CD4-positive, alpha-beta T cell (primary cell): ENCODE data around the gene CD70. TPM values are rescaled to one million over a fixed set of nuclear protein-coding genes. Genes with fewer than 3 reads are reported as not detected.
"Not testable (repeated sequence)": the region's sequence is repeated elsewhere in the genome, so short reads cannot be mapped to it uniquely, and the experiment has no call there.

Source experiments
- ATAC-seq: fragments of 200-7000 bp; cut with Tn5 transposase; one replicate; pipeline ENCODE4 v1.10.0; 2022; ENCODE audit warnings: mild to moderate bottlenecking; ENCODE audit not compliant: poor library complexity
- CTCF ChIA-PET: fragments of 350-600 bp; sonication (Branson Sonifier 250); formaldehyde crosslinking; loops from one replicate; lab custom pipeline; 2021; ENCODE audit warnings: antibody characterized with exemption, inconsistent platforms; lab: Charles Lee
- POLR2A ChIA-PET: fragments of 350-600 bp; sonication (Branson Sonifier 250); formaldehyde crosslinking; loops from one replicate; lab custom pipeline; 2021; ENCODE audit warnings: antibody characterized with exemption, inconsistent platforms; lab: Charles Lee
- DNase-seq, 14 experiments: peaks; one replicate each; pipeline ENCODE4 v3.0.0-alpha.2; 2013 to 2020; ENCODE audit warnings: mixed read lengths in 2 of 14
- H3K27ac ChIP-seq, 2 donors: one replicate each; pipeline versions ENCODE4 v1.5.1 to v1.7.0; 2013; ENCODE audit warnings: low read length in 2 of 2, low read depth in 1 of 2, mild to moderate bottlenecking in 1 of 2
- H3K27me3 ChIP-seq, 2 experiments: 1 replicate in 1 of 2; 2 replicates in 1 of 2; pipeline versions ENCODE4 v1.6.1 to v1.7.0; 2013; ENCODE audit warnings: low read length in 2 of 2, control low read depth in 1 of 2, mild to moderate bottlenecking in 1 of 2, moderate library complexity in 1 of 2; ENCODE audit not compliant: insufficient read depth in 2 of 2, control insufficient read depth in 1 of 2
- H3K36me3 ChIP-seq: one replicate; pipeline ENCODE4 v1.6.1; 2013; ENCODE audit warnings: low read length, control low read depth; ENCODE audit not compliant: insufficient read depth
- H3K4me1 ChIP-seq: one replicate; pipeline ENCODE4 v1.6.1; 2013; ENCODE audit warnings: low read length, control low read depth; ENCODE audit not compliant: insufficient read depth
- H3K4me3 ChIP-seq: one replicate; pipeline ENCODE4 v1.5.1; 2013; ENCODE audit warnings: mild to moderate bottlenecking, low read length, moderate library complexity
- H3K9me3 ChIP-seq, 2 experiments: 1 replicate in 1 of 2; 2 replicates in 1 of 2; pipeline versions ENCODE4 v1.6.1 to v1.7.0; 2013; ENCODE audit warnings: low read length in 2 of 2, mild to moderate bottlenecking in 2 of 2, control low read depth in 1 of 2, moderate library complexity in 1 of 2; ENCODE audit not compliant: control insufficient read depth in 1 of 2, insufficient read depth in 1 of 2
- H3K27ac Mint-ChIP-seq: one replicate; pipeline ENCODE4 v1.8.0; 2020; ENCODE audit warnings: mixed read lengths
- H3K27me3 Mint-ChIP-seq: one replicate; pipeline ENCODE4 v1.8.0; 2021; ENCODE audit warnings: mixed read lengths
- H3K36me3 Mint-ChIP-seq: one replicate; pipeline ENCODE4 v1.8.0; 2021; ENCODE audit warnings: low read depth, mixed read lengths
- H3K4me1 Mint-ChIP-seq: one replicate; pipeline ENCODE4 v1.8.0; 2021; ENCODE audit warnings: low read depth, mixed read lengths
- H3K4me3 Mint-ChIP-seq: one replicate; pipeline ENCODE4 v1.8.0; 2020; ENCODE audit warnings: mild to moderate bottlenecking, mixed read lengths
- H3K9me3 Mint-ChIP-seq: one replicate; pipeline ENCODE4 v1.8.0; 2020; ENCODE audit warnings: mixed read lengths
- intact Hi-C, 2 experiments: fragments of 100-400 bp; cut with DNase I in 1 of 2; cut with micrococcal nuclease in 1 of 2; formaldehyde crosslinking; loops; one replicate each; pipeline versions ENCODE4 v1.15.1 to v1.9.0; 2023 to 2025; cut with DNase I, micrococcal nuclease
- total RNA-seq, 174 experiments: library from RNA in 2 of 174; stranded (reverse) in 2 of 174; gene quantifications; one replicate each; pipeline ENCODE4 v1.2.3 and lab custom pipeline; 2021 to 2026
- TF ChIP-seq, protein P1 (sequence below): fragments of 200-600 bp; IDR thresholded peaks from one replicate; pipeline ENCODE4 v1.8.0; 2022; ENCODE audit warnings: antibody characterized with exemption, mild to moderate bottlenecking

CD70 gene
- total RNA-seq, 2 experiments from 2014 or later = not detected

- H3K4me1 ChIP-seq, H3K27me3 Mint-ChIP-seq, H3K27ac ChIP-seq, H3K9me3 Mint-ChIP-seq, POLR2A ChIA-PET, H3K4me1 Mint-ChIP-seq, H3K36me3 Mint-ChIP-seq, H3K9me3 ChIP-seq, H3K27ac Mint-ChIP-seq, H3K4me3 ChIP-seq, H3K27me3 ChIP-seq, H3K36me3 ChIP-seq, ATAC-seq, H3K4me3 Mint-ChIP-seq: not testable (repeated sequence)
- CTCF ChIA-PET = interaction anchor here (0.6 to 2.0 kb wide), 10 partner anchors 9 to 231 kb away, joined by 3 to 10 read pairs (median 4); partner anchors contain the start of gene TNFSF14
- DNase-seq = peak in 10 of 14 experiments; percentile 2 to 69 (median 34)
- TF ChIP-seq, protein P1, sequence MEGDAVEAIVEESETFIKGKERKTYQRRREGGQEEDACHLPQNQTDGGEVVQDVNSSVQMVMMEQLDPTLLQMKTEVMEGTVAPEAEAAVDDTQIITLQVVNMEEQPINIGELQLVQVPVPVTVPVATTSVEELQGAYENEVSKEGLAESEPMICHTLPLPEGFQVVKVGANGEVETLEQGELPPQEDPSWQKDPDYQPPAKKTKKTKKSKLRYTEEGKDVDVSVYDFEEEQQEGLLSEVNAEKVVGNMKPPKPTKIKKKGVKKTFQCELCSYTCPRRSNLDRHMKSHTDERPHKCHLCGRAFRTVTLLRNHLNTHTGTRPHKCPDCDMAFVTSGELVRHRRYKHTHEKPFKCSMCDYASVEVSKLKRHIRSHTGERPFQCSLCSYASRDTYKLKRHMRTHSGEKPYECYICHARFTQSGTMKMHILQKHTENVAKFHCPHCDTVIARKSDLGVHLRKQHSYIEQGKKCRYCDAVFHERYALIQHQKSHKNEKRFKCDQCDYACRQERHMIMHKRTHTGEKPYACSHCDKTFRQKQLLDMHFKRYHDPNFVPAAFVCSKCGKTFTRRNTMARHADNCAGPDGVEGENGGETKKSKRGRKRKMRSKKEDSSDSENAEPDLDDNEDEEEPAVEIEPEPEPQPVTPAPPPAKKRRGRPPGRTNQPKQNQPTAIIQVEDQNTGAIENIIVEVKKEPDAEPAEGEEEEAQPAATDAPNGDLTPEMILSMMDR = peak; percentile 46
- intact Hi-C loops = loop anchor here (1.0 to 5.0 kb wide), 6 partner anchors 39 to 230 kb away; partner anchors contain the start of genes SH2D3A (in 1 of the 2) and TNFSF14 (in 1 of the 2)
Measured at GRCh38 chr19:6632747-6633455, 42.0 kb upstream of the CD70 start.

DNA sequence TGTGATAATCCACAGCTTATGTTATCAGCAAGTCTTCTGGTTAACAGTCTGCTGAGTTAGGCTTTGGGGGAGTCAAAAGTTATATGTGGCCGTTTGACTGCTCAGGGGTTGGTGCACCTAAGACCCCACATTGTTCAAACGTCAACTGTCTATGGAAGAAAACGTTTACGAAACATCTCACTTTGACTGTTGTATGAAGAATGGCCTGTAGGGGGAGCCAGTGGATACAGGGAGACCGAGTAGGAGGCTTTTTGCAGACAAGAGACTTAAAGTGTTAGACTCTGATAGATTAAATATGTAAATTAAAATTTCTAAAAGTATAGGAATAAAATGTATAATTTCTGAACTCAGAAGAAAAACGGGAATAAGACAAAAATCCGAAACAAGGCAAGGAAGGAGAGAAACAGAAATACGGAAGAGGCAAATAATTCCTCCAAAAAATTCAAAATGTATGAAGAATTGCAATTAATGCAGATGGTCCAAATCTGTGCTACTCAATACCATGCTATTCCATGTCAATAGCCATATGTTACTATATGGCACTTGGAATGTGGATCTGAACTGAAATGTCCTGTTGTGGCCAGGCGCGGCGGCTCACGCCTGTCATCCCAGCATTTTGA, 41.2 kb upstream of the CD70 start:
- DNase-seq = peak; percentile 39 to 91 (median 74)
- CTCF ChIA-PET = interaction anchor here (0.9 to 2.2 kb wide), 7 partner anchors 9 to 232 kb away, joined by 3 to 12 read pairs (median 5); partner anchors contain the start of gene TNFSF14
- Histone ChIP-seq H3K4me1 (peaks cover 6% of the 10 kb centered on the region), H3K36me3 (no peaks in the 10 kb centered on the region), H3K27me3 (no peaks in the 10 kb centered on the region), H3K9me3 (no peaks in the 10 kb centered on the region), H3K4me3 (no peak overlapping the region), H3K27ac (no peak overlapping the region)
- Mint-ChIP-seq H3K27me3 (peaks cover 4% of the 10 kb centered on the region), H3K4me3 (no peak overlapping the region), H3K36me3 (no peaks in the 10 kb centered on the region), H3K27ac (no peak overlapping the region), H3K9me3 (no peaks in the 10 kb centered on the region), H3K4me1 (peaks cover 4% of the 10 kb centered on the region)
- peak; percentile 77 for ATAC-seq
- TF ChIP-seq, protein P1 = peak; percentile 94
- POLR2A ChIA-PET = interaction anchor here (1.0 to 1.8 kb wide), 2 partner anchors 10 to 231 kb away, joined by 4 to 6 read pairs; no protein-coding TSS in a partner anchor
- intact Hi-C loops = loop anchor here (1.0 to 5.0 kb wide), 6 partner anchors 40 to 231 kb away; partner anchors contain the start of genes SH2D3A (in 1 of the 2) and TNFSF14 (in 1 of the 2)

DNA sequence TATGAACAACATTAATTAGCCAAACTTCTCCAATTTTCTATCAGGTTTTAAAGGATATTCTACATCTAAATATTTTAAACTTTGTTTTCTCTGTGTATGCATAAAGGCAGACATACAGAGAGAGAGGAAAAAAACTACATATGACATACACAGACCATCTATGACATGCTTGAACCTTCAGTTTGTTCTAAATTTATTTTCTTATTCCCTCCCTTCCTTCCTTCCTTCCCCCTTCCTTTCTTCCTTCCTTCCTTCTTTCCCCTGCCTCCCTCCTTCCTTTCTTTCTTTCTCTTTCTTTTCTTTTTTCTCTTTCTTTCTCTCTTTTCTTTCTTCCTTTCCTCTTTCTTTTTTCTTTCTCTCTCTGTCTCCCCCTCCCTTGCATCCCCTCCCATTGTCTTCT, 35.8 kb upstream of the CD70 start:
- TF ChIP-seq, protein P1 = no peak
- Histone ChIP-seq H3K27me3 (no peaks in the 10 kb centered on the region), H3K4me1 (no peaks in the 10 kb centered on the region), H3K36me3 (no peaks in the 10 kb centered on the region), H3K27ac (no peak overlapping the region), H3K4me3 (no peak overlapping the region), H3K9me3 (no peaks in the 10 kb centered on the region)
- ATAC-seq (no peak), DNase-seq (no peak)
- H3K36me3 Mint-ChIP-seq = no peaks in the 10 kb centered on the region
- H3K4me3 Mint-ChIP-seq = no peak overlapping the region
- no peak overlapping the region for H3K27ac Mint-ChIP-seq
- ChIA-PET POLR2A (no interaction called here), CTCF (no interaction called here)
- peaks cover under 1% of the 10 kb centered on the region for H3K4me1 Mint-ChIP-seq
- H3K27me3 Mint-ChIP-seq = peaks cover 8% of the 10 kb centered on the region
- no peaks in the 10 kb centered on the region for H3K9me3 Mint-ChIP-seq
- intact Hi-C loops = no loop called here
